HG02885 (cell line): ENCODE results near the gene OPRD1.
"Not testable (repeated sequence)": the region's sequence is repeated elsewhere in the genome, so short reads cannot be mapped to it uniquely, and the experiment has no call there.

Experiments used
- ATAC-seq: cut with Tn5 transposase; IDR thresholded peaks from one replicate; pipeline ENCODE4 v1.9.1; 2021; ENCODE audit warnings: mild to moderate bottlenecking; ENCODE audit not compliant: unreplicated experiment, poor library complexity

The OPRD1 gene

DNA sequence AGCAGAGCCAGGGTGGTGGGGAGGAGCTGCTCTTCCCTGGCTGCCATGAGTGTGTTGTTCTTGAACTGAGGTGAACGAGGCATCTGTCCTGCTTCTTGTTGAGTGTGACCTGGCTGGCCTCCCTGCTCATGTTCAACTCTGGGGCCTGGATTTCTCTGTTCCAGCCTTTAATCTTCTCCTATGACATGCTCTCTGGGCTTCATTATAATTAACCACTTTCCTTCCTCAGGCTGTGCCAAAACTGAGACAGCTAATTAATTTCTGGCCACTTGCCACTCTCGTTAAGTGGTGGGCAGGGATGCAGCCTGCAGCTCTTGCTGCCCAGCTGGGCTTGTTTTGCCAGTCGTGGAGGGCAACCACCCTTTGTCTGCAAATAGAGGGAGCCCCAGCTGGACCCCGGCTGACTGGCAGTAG is 23.3 kb downstream of the OPRD1 start:
- no peak for ATAC-seq

DNA sequence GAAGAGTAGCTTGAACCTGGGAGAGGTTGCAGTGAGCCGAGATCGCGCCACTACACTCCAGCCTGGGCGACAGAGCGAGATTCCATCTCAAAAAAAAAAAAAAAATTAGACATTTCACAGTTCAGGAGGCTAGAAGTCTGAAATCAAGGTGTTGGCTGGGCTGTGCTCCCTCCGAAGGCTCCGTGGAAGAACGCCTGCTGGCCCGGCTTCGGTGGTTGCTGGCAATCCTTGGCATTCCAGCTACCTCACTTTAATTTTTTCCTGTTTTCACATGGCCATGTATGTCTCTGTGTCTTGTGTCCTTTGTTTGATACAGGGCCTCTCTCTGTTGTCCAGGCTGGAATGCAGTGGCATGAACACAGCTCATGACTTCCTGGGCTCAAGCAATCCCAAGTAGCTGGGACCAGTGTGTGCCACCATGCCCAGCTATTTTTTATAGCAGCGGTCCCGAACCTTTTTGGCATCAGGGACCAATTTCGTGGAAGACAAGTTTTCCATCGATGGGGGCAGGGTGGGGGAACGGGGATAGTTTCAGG is 24.5 kb downstream of the OPRD1 start:
- ATAC-seq, result no peak

- no peak for ATAC-seq
Measured at GRCh38 chr1:28840928-28841544, 29.1 kb downstream of the OPRD1 start.

DNA sequence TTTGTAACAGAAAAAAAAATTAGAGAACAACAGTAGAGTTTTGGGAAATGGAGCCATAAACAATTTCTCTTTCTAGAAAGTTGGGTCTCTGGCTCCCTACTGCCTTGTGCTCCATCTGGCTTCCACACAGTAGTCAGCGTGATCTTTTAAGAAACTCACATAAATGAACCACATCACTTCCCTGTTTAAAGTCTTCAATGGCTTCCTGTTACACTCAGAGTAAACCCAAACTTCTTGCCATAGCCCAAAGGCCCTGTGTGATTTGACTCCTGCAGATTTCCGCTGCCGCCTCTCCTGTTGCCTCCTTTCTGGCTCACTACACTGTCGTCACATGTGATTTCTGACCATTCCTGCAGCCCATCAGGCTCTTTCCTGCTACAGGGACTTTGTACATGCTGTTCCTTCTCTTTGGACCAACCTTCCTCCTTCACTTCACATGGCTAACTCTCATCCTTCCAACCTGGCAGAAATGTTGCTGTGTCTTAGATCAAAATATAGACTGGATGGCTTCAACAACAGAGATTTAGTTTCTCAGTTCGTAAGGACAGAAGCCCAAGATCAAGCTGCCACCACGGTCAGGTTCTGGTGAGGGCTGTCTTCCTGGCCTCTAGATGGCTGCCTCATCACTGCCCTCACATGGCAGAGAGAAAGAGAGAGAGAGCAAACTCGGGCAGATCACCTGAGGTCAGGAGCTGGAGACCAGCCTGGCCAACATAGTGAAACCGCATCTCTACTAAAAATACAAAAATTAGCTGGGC is 34.0 kb downstream of the OPRD1 start:
- no peak for ATAC-seq

GRCh38 chr1:28847207-28847606 is 35.2 kb downstream of the OPRD1 start:
- ATAC-seq, result not testable (repeated sequence)

DNA sequence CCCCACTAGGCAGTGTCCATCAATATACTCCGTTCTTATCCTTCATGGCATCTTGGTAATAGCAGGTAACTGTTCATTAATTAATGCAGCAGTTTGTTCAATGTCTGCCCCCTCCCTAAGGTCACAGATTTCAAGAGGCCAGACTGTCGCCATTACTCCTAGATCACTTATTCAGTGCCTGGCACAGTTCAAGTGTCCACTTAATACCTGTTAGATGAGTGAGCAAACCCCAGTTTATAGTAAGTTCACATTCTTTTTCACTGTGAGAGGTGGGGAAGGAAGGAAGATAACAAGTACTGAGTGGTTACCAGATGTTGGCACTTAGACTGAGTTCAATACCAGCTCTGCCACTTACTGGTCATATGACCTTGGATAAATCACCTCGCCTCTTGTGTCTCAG is 36.4 kb downstream of the OPRD1 start:
- no peak for ATAC-seq

- no peak for ATAC-seq
Measured at GRCh38 chr1:28853093-28853742, 41.2 kb downstream of the OPRD1 start.

GRCh38 chr1:28854406-28854805 is 42.4 kb downstream of the OPRD1 start:
- ATAC-seq, result not testable (repeated sequence)

- no peak for ATAC-seq
Measured at GRCh38 chr1:28855046-28855445, 43.1 kb downstream of the OPRD1 start.

- ATAC-seq, result no peak
Measured at GRCh38 chr1:28855469-28855951, 43.5 kb downstream of the OPRD1 start.

GRCh38 chr1:28855969-28856368 is 44.0 kb downstream of the OPRD1 start:
- ATAC-seq, result no peak

DNA sequence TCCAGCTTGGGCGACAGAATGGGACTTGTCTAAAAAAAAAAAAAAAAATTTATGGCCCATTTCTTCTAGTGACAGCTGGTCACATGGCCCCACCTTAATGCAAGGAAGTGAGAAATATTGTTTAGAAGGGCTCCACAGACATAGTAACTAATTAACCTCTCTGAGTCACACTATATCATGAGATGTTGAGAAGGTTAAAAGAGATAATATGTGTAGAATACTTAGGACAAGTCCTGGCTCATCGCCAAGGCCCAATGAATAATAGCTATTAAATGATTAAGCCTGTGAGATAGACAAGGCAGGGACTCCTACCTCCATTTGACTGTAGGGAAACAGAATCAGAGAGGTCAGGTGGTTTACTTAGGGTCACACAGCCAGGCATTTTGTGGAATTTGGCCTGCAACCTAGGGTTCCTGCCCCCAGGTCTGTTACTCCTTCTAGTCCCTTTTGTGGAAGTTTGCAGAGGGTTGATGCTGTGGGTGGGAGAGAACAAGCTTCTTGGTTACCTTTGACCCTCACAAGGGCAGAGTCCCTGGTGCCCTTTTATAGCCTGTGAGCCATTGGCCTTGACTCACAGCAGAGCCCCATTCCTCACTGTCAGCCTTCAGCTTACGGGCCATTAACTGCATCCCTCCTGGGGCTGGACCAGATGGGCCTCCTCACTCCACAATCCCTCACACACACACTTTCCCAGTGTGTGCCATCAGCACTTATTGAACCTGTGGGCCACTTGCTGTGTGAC is 48.5 kb downstream of the OPRD1 start:
- no peak for ATAC-seq

- ATAC-seq, result no peak
Measured at GRCh38 chr1:28862571-28863403, 50.8 kb downstream of the OPRD1 start.

GRCh38 chr1:28864695-28865094 is 52.7 kb downstream of the OPRD1 start:
- ATAC-seq, result no peak

DNA sequence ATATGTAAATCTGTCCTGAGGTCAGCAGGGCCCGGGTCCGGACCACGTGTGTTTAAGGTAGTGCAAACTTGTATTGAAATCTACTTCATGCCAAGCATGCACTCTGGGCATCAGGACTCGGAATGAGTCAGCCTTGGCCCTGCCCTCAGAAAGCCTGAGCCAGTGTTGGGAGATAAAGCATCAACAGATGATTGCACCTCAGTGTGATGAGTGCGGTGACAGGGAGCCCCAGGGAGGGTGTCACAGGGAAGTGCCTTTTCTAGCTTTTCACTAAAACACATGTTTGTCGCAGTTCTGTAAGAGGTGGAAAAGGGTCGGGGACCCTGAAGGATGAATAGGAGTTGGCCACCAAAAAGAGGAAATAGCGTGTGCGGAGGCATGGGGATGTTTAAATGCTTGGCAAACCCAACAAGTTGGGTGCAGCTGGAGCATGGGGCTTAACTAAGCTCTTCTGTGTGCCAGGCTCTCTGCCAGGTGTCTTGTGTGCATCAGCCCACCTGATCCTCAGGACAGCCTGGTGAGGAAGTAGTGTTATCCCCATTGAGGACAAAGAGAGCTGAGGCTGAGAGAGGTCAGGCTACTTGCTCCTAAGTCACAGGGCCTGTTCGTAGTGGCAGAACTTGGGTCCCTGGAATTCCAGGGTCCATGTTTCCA is 54.2 kb downstream of the OPRD1 start:
- no peak for ATAC-seq

- no peak for ATAC-seq
Measured at GRCh38 chr1:28867850-28868249, 55.9 kb downstream of the OPRD1 start.

- no peak for ATAC-seq
Measured at GRCh38 chr1:28869952-28870351, 58.0 kb downstream of the OPRD1 start.

GRCh38 chr1:28871631-28872401 is 59.8 kb downstream of the OPRD1 start:
- ATAC-seq, result no peak
